DMS53 treated with DMSO at 0.1 percent for 48 hours (cell line): ENCODE data around the gene SMAD2.

Source experiments
- DNase-seq: peaks from one replicate; lab custom pipeline; 2025; ENCODE audit not compliant: unreplicated experiment; lab: John Stamatoyannopoulos, UW

Gene SMAD2

GRCh38 chr18:47932190-47932589, 1.7 kb upstream of the SMAD2 start:
- DNase-seq, result no peak

- peak; percentile 78 for DNase-seq
Observed at GRCh38 chr18:47931718-47932103, 1.3 kb upstream of the SMAD2 start.

GRCh38 chr18:47930931-47931717, 665 bp upstream of the SMAD2 start:
- DNase-seq, result peak; percentile 97

GRCh38 chr18:47929681-47930198, 719 bp downstream of the SMAD2 start:
- peak; percentile 46 for DNase-seq

GRCh38 chr18:47928466-47928865, 2.0 kb downstream of the SMAD2 start:
- no peak for DNase-seq

GRCh38 chr18:47926101-47926850, 4.2 kb downstream of the SMAD2 start:
- no peak for DNase-seq

- no peak for DNase-seq
Observed at GRCh38 chr18:47919916-47920315, 10.5 kb downstream of the SMAD2 start.

GRCh38 chr18:47917923-47918610, 12.4 kb downstream of the SMAD2 start:
- DNase-seq, result no peak

- DNase-seq, result no peak
Observed at GRCh38 chr18:47915930-47916329, 14.5 kb downstream of the SMAD2 start.

GRCh38 chr18:47915229-47915628, 15.2 kb downstream of the SMAD2 start:
- no peak for DNase-seq

GRCh38 chr18:47912794-47913585, 17.5 kb downstream of the SMAD2 start:
- no peak for DNase-seq

GRCh38 chr18:47912343-47912742, 18.1 kb downstream of the SMAD2 start:
- no peak for DNase-seq

- no peak for DNase-seq
Observed at GRCh38 chr18:47911877-47912276, 18.6 kb downstream of the SMAD2 start.

GRCh38 chr18:47909484-47909883, 21.0 kb downstream of the SMAD2 start:
- no peak for DNase-seq

- DNase-seq, result no peak
Observed at GRCh38 chr18:47908592-47908991, 21.9 kb downstream of the SMAD2 start.

- DNase-seq, result no peak
Observed at GRCh38 chr18:47906408-47906807, 24.1 kb downstream of the SMAD2 start.

GRCh38 chr18:47903809-47904208, 26.6 kb downstream of the SMAD2 start:
- DNase-seq, result no peak

GRCh38 chr18:47901624-47902362, 28.7 kb downstream of the SMAD2 start:
- DNase-seq, result no peak

- DNase-seq, result no peak
Observed at GRCh38 chr18:47899107-47899840, 31.2 kb downstream of the SMAD2 start.
